A549 treated with AZD2906 at 1 μM for 4 hours (cell line): ENCODE measurements around the gene TEX2. TPM values are rescaled to one million over a fixed set of nuclear protein-coding genes. Genes with fewer than 3 reads are reported as not detected.

Source experiments
- total RNA-seq: library from RNA; stranded (reverse); fragments of 200-300 nt; extraction: Qiagen RNA extraction; gene quantifications from 5 replicates; pipeline ENCODE4 v1.2.3, GENCODE V29; 2022

Gene TEX2
- total RNA-seq, result 11.6 to 17.1 TPM (median 12.8 TPM) in 5 replicates

GRCh38 chr17:64263000-64263766, at the start of gene TEX2:
Gene TEX2 (minus strand): TSS chr17:64263260. CDS start chr17:64214217, 49,043 bp downstream.

GRCh38 chr17:64129765-64130558, 133.1 kb downstream of the TEX2 start, which contains the start of gene ERN1:
Gene ERN1 (minus strand): TSS chr17:64130144. CDS start chr17:64130029, 115 bp downstream.

Other genes with a start within 250 kb of the TEX2 start
- gene ICAM2, start 242.6 kb downstream of the TEX2 start, total RNA-seq, result 0.07 to 0.18 TPM (median 0.09 TPM) in 4 of 5 replicates, not detected in the other
- 3.3 to 3.8 TPM (median 3.5 TPM) in 5 replicates for gene ERN1, start 133.1 kb downstream of the TEX2 start, total RNA-seq
- 0.11 to 0.21 TPM (median 0.12 TPM) in 5 replicates for gene PECAM1, start 127.6 kb upstream of the TEX2 start, total RNA-seq
- gene MILR1, start 185.9 kb upstream of the TEX2 start, total RNA-seq, result 1.3 to 2.1 TPM (median 1.5 TPM) in 5 replicates
- gene POLG2, start 233.8 kb upstream of the TEX2 start, total RNA-seq, result 15.5 to 16.9 TPM (median 16.6 TPM) in 5 replicates
- 573 to 1,122 TPM (median 576 TPM) in 5 replicates for gene DDX5, start 243.0 kb upstream of the TEX2 start, total RNA-seq
- gene CEP95, start 243.7 kb upstream of the TEX2 start, total RNA-seq, result 25.2 to 32.7 TPM (median 28.4 TPM) in 5 replicates